ENCODE measurements around the gene CALCOCO1.

- no peak for TF ChIP-seq CTCF (IDR thresholded peaks at IDR 0.05; ENCODE audit: control extremely low read depth in 1 of 3, insufficient read depth in 1 of 3, low read depth in 1 of 3, low read length in 3 of 3)
- no peak for TF ChIP-seq MAFK (IDR thresholded peaks at IDR 0.05; ENCODE audit: low read depth, low read length)
- no peak for TF ChIP-seq JUN (IDR thresholded peaks at IDR 0.05; ENCODE audit: low read depth, low read length)
- TF ChIP-seq EZH2 (IDR thresholded peaks at IDR 0.05; ENCODE audit: low read depth, low read length, severe bottlenecking), result no peak
- no peak for TF ChIP-seq RFX5 (IDR thresholded peaks at IDR 0.05; ENCODE audit: borderline replicate concordance, low read depth, low read length)
- TF ChIP-seq EP300 (IDR thresholded peaks at IDR 0.05; ENCODE audit: borderline replicate concordance in 1 of 2, low read depth in 2 of 2, low read length in 2 of 2), result no peak
- no peak for TF ChIP-seq BCL11A (IDR thresholded peaks at IDR 0.05; ENCODE audit: low read depth in 2 of 2, low read length in 2 of 2)
- no peak for TF ChIP-seq RBBP5 (IDR thresholded peaks at IDR 0.05; ENCODE audit: borderline replicate concordance, low read depth, low read length)
- TF ChIP-seq GTF2F1 (IDR thresholded peaks at IDR 0.05; ENCODE audit: borderline replicate concordance, low read depth, low read length), result no peak
Measured at GRCh38 chr12:53712059-53712643, 15.1 kb downstream of the CALCOCO1 start.
